ENCODE data around the gene PDPN. TPM values are rescaled to one million over a fixed set of nuclear protein-coding genes. Genes with fewer than 3 reads are reported as not detected.

PDPN gene
- polyA plus RNA-seq (2013) = not detected

GRCh38 chr1:13583595-13583965, at the start of gene PDPN:
TSS of gene PDPN (plus strand) at chr1:13583832. CDS start at chr1:13584034, 202 bp downstream.
- Histone ChIP-seq H3K27me3 (replicated peaks in 2 of 5; ENCODE audit: control insufficient read depth in 4 of 5, insufficient read depth in 5 of 5, low read length in 4 of 5) (peaks cover 12 to 91% (median 41%) of the 10 kb centered on the region in 5 experiments), H3K9me3 (ENCODE audit: control extremely low read depth in 1 of 5, control insufficient read depth in 4 of 5, insufficient read depth in 2 of 5, low read depth in 1 of 5, low read length in 4 of 5) (peaks cover 0 to 1% (median 0%) of the 10 kb centered on the region in 5 experiments), H3K4me3 (ENCODE audit: control insufficient read depth in 1 of 7, extremely low read depth in 1 of 7, insufficient read depth in 4 of 7, low read depth in 2 of 7, low read length in 6 of 7) (peak within 1 kb of the TSS in 3 of 7 experiments; percentile 12 to 48 (median 29)), H3K4me1 (ENCODE audit: control extremely low read depth in 1 of 4, control insufficient read depth in 4 of 4, insufficient read depth in 4 of 4, low read length in 3 of 4) (peaks cover 0 to 9% (median 2%) of the 10 kb centered on the region in 4 experiments), H3K36me3 (ENCODE audit: control insufficient read depth in 4 of 4, insufficient read depth in 4 of 4, low read length in 3 of 4) (no peaks in the 10 kb centered on the region), H3K27ac (ENCODE audit: insufficient read depth in 1 of 2, low read depth in 1 of 2, low read length in 2 of 2, poor library complexity in 1 of 2, severe bottlenecking in 2 of 2) (no peak within 1 kb of the TSS)
- WGBS (ENCODE audit: insufficient coverage) = 3% methylated on average over 26 of the region's 29 CpGs
- DNase-seq = no peak
- ChIA-PET CTCF (no interaction called here), POLR2A (no interaction called here)

- DNase-seq = no peak
- Histone ChIP-seq H3K27ac (ENCODE audit: insufficient read depth in 1 of 2, low read depth in 1 of 2, low read length in 2 of 2, poor library complexity in 1 of 2, severe bottlenecking in 2 of 2) (no peak overlapping the region), H3K36me3 (ENCODE audit: control insufficient read depth in 4 of 4, insufficient read depth in 4 of 4, low read length in 3 of 4) (no peaks in the 10 kb centered on the region), H3K4me3 (ENCODE audit: control insufficient read depth in 1 of 7, extremely low read depth in 1 of 7, insufficient read depth in 4 of 7, low read depth in 2 of 7, low read length in 6 of 7) (no peak overlapping the region), H3K4me1 (ENCODE audit: control extremely low read depth in 1 of 4, control insufficient read depth in 4 of 4, insufficient read depth in 4 of 4, low read length in 3 of 4) (no peaks in the 10 kb centered on the region), H3K27me3 (replicated peaks in 2 of 5; ENCODE audit: control insufficient read depth in 4 of 5, insufficient read depth in 5 of 5, low read length in 4 of 5) (no peaks in the 10 kb centered on the region), H3K9me3 (ENCODE audit: control extremely low read depth in 1 of 5, control insufficient read depth in 4 of 5, insufficient read depth in 2 of 5, low read depth in 1 of 5, low read length in 4 of 5) (no peaks in the 10 kb centered on the region)
- POLR2A ChIA-PET = interaction anchor here (0.8 kb wide), 1 partner anchor 918 kb away, joined by 3 read pairs; no protein-coding TSS in a partner anchor
- CTCF ChIA-PET = no interaction called here
- 100% methylated on average over 6 of the region's 6 CpGs for WGBS (ENCODE audit: insufficient coverage)
These were observed 48.4 kb upstream of the PDPN start for GRCh38 chr1:13535227-13535626.

GRCh38 chr1:13536571-13536970, 47.1 kb upstream of the PDPN start:
- ChIA-PET POLR2A (no interaction called here), CTCF (interaction anchor here (2.0 kb wide), 1 partner anchor 19 kb away, joined by 6 read pairs; no protein-coding TSS in a partner anchor)
- Histone ChIP-seq H3K27ac (ENCODE audit: insufficient read depth in 1 of 2, low read depth in 1 of 2, low read length in 2 of 2, poor library complexity in 1 of 2, severe bottlenecking in 2 of 2) (no peak overlapping the region), H3K4me3 (ENCODE audit: control insufficient read depth in 1 of 7, extremely low read depth in 1 of 7, insufficient read depth in 4 of 7, low read depth in 2 of 7, low read length in 6 of 7) (no peak overlapping the region), H3K27me3 (replicated peaks in 2 of 5; ENCODE audit: control insufficient read depth in 4 of 5, insufficient read depth in 5 of 5, low read length in 4 of 5) (no peaks in the 10 kb centered on the region), H3K36me3 (ENCODE audit: control insufficient read depth in 4 of 4, insufficient read depth in 4 of 4, low read length in 3 of 4) (no peaks in the 10 kb centered on the region), H3K4me1 (ENCODE audit: control extremely low read depth in 1 of 4, control insufficient read depth in 4 of 4, insufficient read depth in 4 of 4, low read length in 3 of 4) (no peaks in the 10 kb centered on the region), H3K9me3 (ENCODE audit: control extremely low read depth in 1 of 5, control insufficient read depth in 4 of 5, insufficient read depth in 2 of 5, low read depth in 1 of 5, low read length in 4 of 5) (no peaks in the 10 kb centered on the region)
- WGBS (ENCODE audit: insufficient coverage) = 75% methylated on average over 2 of the region's 4 CpGs
- no peak for DNase-seq

GRCh38 chr1:13538832-13539231, 44.8 kb upstream of the PDPN start:
- H3K9me3 ChIP-seq (ENCODE audit: control extremely low read depth in 1 of 5, control insufficient read depth in 4 of 5, insufficient read depth in 2 of 5, low read depth in 1 of 5, low read length in 4 of 5) = no peaks in the 10 kb centered on the region
- H3K4me1 ChIP-seq (ENCODE audit: control extremely low read depth in 1 of 4, control insufficient read depth in 4 of 4, insufficient read depth in 4 of 4, low read length in 3 of 4) = no peaks in the 10 kb centered on the region
- ChIA-PET CTCF (no interaction called here), POLR2A (no interaction called here)
- H3K27me3 ChIP-seq (replicated peaks in 2 of 5; ENCODE audit: control insufficient read depth in 4 of 5, insufficient read depth in 5 of 5, low read length in 4 of 5) = no peaks in the 10 kb centered on the region
- no peak overlapping the region for H3K27ac ChIP-seq (ENCODE audit: insufficient read depth in 1 of 2, low read depth in 1 of 2, low read length in 2 of 2, poor library complexity in 1 of 2, severe bottlenecking in 2 of 2)
- no peak for DNase-seq
- H3K4me3 ChIP-seq (ENCODE audit: control insufficient read depth in 1 of 7, extremely low read depth in 1 of 7, insufficient read depth in 4 of 7, low read depth in 2 of 7, low read length in 6 of 7) = no peak overlapping the region
- 100% methylated on average over 2 of the region's 2 CpGs for WGBS (ENCODE audit: insufficient coverage)
- H3K36me3 ChIP-seq (ENCODE audit: control insufficient read depth in 4 of 4, insufficient read depth in 4 of 4, low read length in 3 of 4) = no peaks in the 10 kb centered on the region

GRCh38 chr1:13539683-13540082, 43.9 kb upstream of the PDPN start:
- no peaks in the 10 kb centered on the region for H3K4me1 ChIP-seq (ENCODE audit: control extremely low read depth in 1 of 4, control insufficient read depth in 4 of 4, insufficient read depth in 4 of 4, low read length in 3 of 4)
- no peaks in the 10 kb centered on the region for H3K9me3 ChIP-seq (ENCODE audit: control extremely low read depth in 1 of 5, control insufficient read depth in 4 of 5, insufficient read depth in 2 of 5, low read depth in 1 of 5, low read length in 4 of 5)
- ChIA-PET POLR2A (no interaction called here), CTCF (no interaction called here)
- H3K27me3 ChIP-seq (replicated peaks in 2 of 5; ENCODE audit: control insufficient read depth in 4 of 5, insufficient read depth in 5 of 5, low read length in 4 of 5) = no peaks in the 10 kb centered on the region
- H3K36me3 ChIP-seq (ENCODE audit: control insufficient read depth in 4 of 4, insufficient read depth in 4 of 4, low read length in 3 of 4) = no peaks in the 10 kb centered on the region
- whole genome bisulfite sequencing (ENCODE audit: insufficient coverage) = 100% methylated on average over 2 of the region's 2 CpGs
- no peak for DNase-seq
- no peak overlapping the region for H3K4me3 ChIP-seq (ENCODE audit: control insufficient read depth in 1 of 7, extremely low read depth in 1 of 7, insufficient read depth in 4 of 7, low read depth in 2 of 7, low read length in 6 of 7)
- no peak overlapping the region for H3K27ac ChIP-seq (ENCODE audit: insufficient read depth in 1 of 2, low read depth in 1 of 2, low read length in 2 of 2, poor library complexity in 1 of 2, severe bottlenecking in 2 of 2)

GRCh38 chr1:13540866-13541265, 42.8 kb upstream of the PDPN start:
- no peak for DNase-seq
- Histone ChIP-seq H3K27me3 (replicated peaks in 2 of 5; ENCODE audit: control insufficient read depth in 4 of 5, insufficient read depth in 5 of 5, low read length in 4 of 5) (no peaks in the 10 kb centered on the region), H3K27ac (ENCODE audit: insufficient read depth in 1 of 2, low read depth in 1 of 2, low read length in 2 of 2, poor library complexity in 1 of 2, severe bottlenecking in 2 of 2) (no peak overlapping the region), H3K4me3 (ENCODE audit: control insufficient read depth in 1 of 7, extremely low read depth in 1 of 7, insufficient read depth in 4 of 7, low read depth in 2 of 7, low read length in 6 of 7) (no peak overlapping the region), H3K36me3 (ENCODE audit: control insufficient read depth in 4 of 4, insufficient read depth in 4 of 4, low read length in 3 of 4) (no peaks in the 10 kb centered on the region), H3K9me3 (ENCODE audit: control extremely low read depth in 1 of 5, control insufficient read depth in 4 of 5, insufficient read depth in 2 of 5, low read depth in 1 of 5, low read length in 4 of 5) (no peaks in the 10 kb centered on the region), H3K4me1 (ENCODE audit: control extremely low read depth in 1 of 4, control insufficient read depth in 4 of 4, insufficient read depth in 4 of 4, low read length in 3 of 4) (no peaks in the 10 kb centered on the region)
- ChIA-PET POLR2A (no interaction called here), CTCF (no interaction called here)
- 97% methylated on average over 8 of the region's 8 CpGs for WGBS (ENCODE audit: insufficient coverage)

- ChIA-PET CTCF (no interaction called here), POLR2A (no interaction called here)
- no peak overlapping the region for H3K27ac ChIP-seq (ENCODE audit: insufficient read depth in 1 of 2, low read depth in 1 of 2, low read length in 2 of 2, poor library complexity in 1 of 2, severe bottlenecking in 2 of 2)
- no peaks in the 10 kb centered on the region for H3K27me3 ChIP-seq (replicated peaks in 2 of 5; ENCODE audit: control insufficient read depth in 4 of 5, insufficient read depth in 5 of 5, low read length in 4 of 5)
- no peaks in the 10 kb centered on the region for H3K9me3 ChIP-seq (ENCODE audit: control extremely low read depth in 1 of 5, control insufficient read depth in 4 of 5, insufficient read depth in 2 of 5, low read depth in 1 of 5, low read length in 4 of 5)
- 92% methylated on average over 9 of the region's 13 CpGs for WGBS (ENCODE audit: insufficient coverage)
- H3K4me3 ChIP-seq (ENCODE audit: control insufficient read depth in 1 of 7, extremely low read depth in 1 of 7, insufficient read depth in 4 of 7, low read depth in 2 of 7, low read length in 6 of 7) = no peak overlapping the region
- no peaks in the 10 kb centered on the region for H3K36me3 ChIP-seq (ENCODE audit: control insufficient read depth in 4 of 4, insufficient read depth in 4 of 4, low read length in 3 of 4)
- H3K4me1 ChIP-seq (ENCODE audit: control extremely low read depth in 1 of 4, control insufficient read depth in 4 of 4, insufficient read depth in 4 of 4, low read length in 3 of 4) = no peaks in the 10 kb centered on the region
- DNase-seq = no peak
These were observed 42.0 kb upstream of the PDPN start for GRCh38 chr1:13541435-13542215.
